ENCODE data around the gene NMUR1.

Gene NMUR1

DNA sequence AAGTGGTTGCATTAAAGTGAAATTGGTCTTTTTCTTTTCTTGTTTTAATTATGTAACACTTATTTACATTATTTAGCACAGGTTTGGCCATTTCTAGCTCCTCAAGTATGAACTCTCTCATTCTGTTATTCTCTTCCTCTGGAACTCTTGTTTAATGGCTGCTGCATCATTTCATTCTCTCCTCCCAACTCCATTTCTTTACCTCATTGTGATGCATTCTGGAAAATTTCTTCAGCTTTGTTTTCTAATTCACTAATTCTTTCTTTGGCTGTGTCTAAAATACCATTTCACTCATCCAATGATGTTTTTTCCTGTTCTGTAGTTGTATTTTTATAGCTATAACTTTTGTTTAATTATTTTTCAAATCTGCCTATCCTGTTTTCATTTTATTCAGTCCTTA lies 22.5 kb upstream of the NMUR1 start:
- no peak for DNase-seq

DNA sequence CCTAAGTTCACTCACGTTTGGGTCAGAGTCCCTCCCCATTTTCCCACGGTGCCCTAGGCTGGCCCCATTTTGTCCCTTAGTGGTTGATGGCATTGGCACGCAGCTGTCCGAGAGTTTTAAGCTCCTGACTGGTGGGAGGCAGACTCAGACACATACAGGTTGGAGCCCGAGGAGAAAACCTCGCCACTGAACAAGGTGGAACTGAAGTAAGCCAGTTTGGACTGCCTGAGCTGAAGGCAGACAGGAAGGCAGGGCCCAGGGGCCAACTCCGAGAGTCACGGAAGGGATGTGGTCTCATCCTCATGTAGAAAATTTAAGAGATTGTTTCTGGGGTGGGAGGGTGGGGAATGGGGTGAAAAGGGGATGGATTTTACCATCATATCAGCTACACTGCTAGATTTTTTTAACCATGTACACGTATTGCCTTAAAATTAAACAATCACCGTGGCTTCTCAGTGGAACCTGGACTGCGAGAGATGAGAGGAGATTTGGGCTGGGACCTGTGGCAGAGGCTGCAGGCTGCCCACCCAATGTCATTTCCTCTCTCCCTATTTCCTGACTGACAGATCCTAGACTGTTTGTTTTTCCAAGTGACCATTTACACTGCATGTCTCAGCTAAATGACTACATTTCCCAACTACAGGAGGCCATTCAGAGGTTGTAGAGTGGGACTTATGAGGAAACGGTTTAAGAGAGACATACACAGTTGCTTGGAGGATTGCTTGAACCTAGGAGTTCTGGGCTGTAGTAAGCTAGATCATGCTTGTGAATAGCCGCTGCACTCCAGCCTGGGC lies 19.4 kb upstream of the NMUR1 start:
- no peak for DNase-seq

DNA sequence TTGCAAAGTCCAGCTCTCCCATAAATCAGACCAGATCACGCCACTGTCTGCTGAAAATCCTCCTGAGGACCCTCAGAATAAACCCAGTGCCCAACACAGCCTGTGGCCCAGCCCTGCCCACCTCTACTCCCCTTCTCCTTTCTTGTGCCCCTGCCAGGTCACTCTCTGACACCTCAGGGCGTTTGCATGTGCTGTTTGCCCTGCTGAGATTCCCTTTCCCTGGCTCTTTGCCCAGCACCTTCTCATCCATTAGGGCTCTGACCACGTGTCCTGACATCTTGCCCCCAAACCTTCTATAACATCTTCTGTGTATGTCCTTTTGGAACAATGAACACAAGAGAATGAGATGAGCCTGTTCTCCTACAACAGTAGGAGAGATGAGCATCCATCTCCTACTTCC lies 18.5 kb upstream of the NMUR1 start:
- no peak for DNase-seq

GRCh38 chr2:231547315-231548110 lies 17.3 kb upstream of the NMUR1 start:
- DNase-seq: no peak

DNA sequence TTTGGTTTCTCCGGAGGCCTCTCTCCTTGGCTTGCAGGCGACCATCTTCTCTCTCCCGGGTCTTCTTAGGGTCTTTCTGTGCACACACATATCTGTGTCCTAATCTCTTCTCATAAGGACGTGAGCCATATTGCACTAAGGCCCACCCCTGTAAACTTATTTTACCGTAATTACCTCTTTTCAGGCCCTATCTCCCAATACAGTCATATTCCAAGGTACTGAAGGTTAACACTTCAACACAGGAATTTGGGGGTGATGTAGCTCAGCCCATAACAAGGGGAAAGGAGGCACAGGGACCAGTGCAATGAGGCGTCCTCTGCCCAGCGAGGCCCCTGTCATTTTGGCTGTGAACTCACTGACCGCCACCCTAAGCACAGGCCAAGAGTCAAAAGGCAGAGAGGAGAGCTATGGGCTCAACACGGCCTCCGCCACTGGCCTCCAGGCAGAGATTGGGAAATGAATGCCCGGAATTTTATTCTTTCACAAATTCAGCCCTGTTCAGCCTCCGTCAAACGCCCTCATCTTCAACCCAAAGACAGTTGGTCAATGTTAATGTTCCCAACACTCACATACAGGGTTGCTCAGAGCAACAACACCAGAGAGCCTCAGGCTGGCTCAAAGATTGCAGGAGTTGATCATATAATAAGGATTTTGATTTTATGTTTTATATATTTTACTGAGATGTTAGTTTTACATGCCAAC lies 15.9 kb upstream of the NMUR1 start:
- DNase-seq: no peak

DNA sequence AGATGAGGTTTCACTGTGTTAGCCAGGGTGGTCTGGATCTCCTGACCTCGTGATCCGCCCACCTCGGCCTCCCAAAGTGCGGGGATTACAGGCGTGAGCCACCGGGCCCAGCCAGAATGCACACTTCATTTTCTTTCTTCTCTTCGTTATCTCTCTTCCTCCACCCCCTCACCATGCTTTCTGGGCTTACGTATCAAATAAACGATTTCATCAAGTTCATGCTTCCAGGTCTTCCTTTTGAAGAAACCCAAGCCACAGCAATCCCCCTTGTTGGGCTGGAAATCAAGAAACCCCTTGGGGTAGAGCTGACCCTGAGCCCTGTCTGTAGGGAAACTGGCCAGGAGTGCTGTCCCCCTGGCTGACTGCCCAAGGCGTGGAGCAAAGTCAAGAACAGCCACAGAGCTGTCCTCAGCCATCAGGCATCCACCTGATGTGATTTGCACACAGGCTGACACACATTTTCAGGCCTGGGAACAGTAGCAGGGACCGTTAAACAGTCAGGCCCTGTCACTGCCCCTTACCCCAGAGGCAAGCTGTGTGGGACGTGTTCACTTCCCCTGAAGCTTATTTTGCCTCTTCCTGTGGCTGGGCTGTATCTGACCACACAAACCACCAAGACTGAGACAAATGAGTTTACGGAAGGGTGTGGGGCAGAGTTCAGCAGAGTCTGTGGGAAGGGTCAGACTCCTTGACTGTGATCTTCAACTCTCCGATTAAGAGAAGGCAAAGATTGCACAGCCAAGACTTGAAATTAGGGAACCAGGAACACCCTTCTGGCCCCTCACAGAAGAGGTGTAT lies 15.1 kb upstream of the NMUR1 start:
- no peak for DNase-seq

DNA sequence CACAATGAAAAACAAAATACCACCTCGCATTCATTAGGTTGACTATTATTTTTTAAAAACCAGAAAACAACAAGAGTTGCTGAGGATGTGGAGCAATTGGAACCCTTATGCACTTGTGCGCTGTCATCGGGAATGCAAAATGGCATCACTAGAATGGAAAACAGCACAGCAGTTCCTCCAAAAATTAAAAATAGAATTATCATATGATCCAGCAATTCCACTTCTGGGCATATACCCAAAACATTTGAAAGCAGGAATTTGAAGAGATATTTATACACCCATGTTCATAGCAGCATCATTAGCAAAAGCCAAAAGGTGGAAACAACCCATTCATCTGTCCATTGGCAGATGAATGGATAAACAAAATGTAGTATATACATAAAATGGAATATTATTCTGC lies 11.9 kb upstream of the NMUR1 start:
- no peak for DNase-seq

- no peak for DNase-seq
These were observed 11.4 kb upstream of the NMUR1 start for GRCh38 chr2:231541645-231542044.

DNA sequence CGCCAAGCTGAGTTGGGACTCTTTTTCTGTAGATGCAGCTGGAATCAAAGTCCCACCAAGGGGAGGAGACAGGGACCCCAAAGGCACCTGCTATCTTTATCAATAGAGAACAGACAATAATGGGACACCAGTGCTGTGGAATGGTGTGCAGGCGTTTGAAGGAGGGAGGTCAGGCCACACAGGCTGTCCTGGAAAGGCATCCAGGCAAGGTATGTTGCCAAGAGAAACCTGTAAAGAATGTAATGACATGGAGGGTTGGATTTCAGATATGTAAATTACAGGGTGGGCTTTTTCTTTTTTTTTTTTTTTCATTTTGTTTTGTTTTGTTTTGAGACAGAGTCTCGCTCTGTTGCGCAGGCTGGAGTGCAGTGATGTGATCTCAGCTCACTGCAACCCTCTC lies 9.7 kb upstream of the NMUR1 start:
- DNase-seq: no peak

DNA sequence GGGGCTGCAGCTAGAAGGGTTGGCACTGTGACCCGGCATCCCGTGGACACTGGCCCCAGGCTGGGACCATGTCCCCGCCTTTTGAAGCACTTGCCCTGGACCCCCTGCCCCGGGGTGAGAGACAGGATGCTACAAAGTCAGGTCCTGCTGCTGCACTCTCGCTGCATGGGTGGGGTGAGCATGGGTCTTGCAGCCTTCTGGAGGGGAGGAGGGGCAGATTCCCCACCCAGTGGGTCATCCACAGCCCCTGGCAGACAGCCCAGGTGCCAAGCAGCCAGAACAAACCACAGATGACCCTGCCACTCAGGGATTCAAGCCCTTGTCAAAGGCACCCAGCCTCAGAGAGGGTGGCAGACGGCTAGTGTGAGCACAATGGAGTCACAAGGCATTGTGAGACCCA lies 5.7 kb upstream of the NMUR1 start:
- no peak for DNase-seq

- no peak for DNase-seq
These were observed 3.5 kb upstream of the NMUR1 start for GRCh38 chr2:231533777-231534125.

GRCh38 chr2:231533086-231533776 lies 3.0 kb upstream of the NMUR1 start:
- no peak for DNase-seq

- no peak for DNase-seq
These were observed 2.5 kb upstream of the NMUR1 start for GRCh38 chr2:231532756-231533035.

- no peak for DNase-seq
These were observed 1.9 kb upstream of the NMUR1 start for GRCh38 chr2:231531883-231532755.

- DNase-seq: no peak
These were observed 1.2 kb upstream of the NMUR1 start for GRCh38 chr2:231531466-231531865.

- no peak for DNase-seq
These were observed 1.6 kb downstream of the NMUR1 start for GRCh38 chr2:231528636-231529030.

GRCh38 chr2:231527955-231528635 lies 2.1 kb downstream of the NMUR1 start:
- no peak for DNase-seq

DNA sequence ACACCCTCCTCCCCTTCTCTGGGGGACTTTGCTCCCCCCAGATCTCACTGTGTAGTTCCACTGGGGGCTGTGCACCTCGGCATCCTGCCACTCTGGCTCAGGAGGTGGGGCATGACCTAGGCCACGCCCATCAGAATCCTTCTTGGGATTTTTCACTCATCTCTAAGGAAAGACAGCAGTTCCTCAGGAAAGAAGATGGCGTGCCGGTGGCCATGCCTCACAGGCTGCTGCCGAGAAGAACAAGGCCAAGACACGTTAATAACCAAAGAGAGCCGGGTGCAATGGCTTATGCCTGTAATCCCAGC lies 3.2 kb downstream of the NMUR1 start:
- DNase-seq: no peak

GRCh38 chr2:231526341-231527090 lies 3.7 kb downstream of the NMUR1 start:
- DNase-seq: no peak
